Right lobe of liver (tissue), 4 donors: ENCODE measurements around the gene ZFYVE9.

Experiments
- CTCF ChIP-seq, 4 donors: fragments of 200-600 bp in 3 of 4; fragments of 450-650 bp in 1 of 4; IDR thresholded peaks; one replicate each; pipeline versions ENCODE4 v1.5.1 to v1.8.0; 2016 to 2022; ENCODE audit warnings: antibody characterized with exemption in 4 of 4, mild to moderate bottlenecking in 2 of 4
- POLR2A ChIP-seq: fragments of 450-650 bp; IDR thresholded peaks from one replicate; pipeline ENCODE4 v1.6.1; 2017; ENCODE audit warnings: antibody characterized with exemption, mild to moderate bottlenecking
- donor health status: DM: no; HTN: no; CAD: no.
- donor health status: DM: no; HTN: no; CAD: no.
- donor health status: DM: no; HTN: yes; CAD: no.

- no peak for TF ChIP-seq CTCF (IDR thresholded peaks at IDR 0.05)
- TF ChIP-seq POLR2A = no peak
Measured at GRCh38 chr1:52305417-52306226, 163.7 kb downstream of the ZFYVE9 start.
